Suprapubic skin (tissue), 4 donors: ENCODE data around the gene CDK5RAP2. TPM values are rescaled to one million over a fixed set of nuclear protein-coding genes. Genes with fewer than 3 reads are reported as not detected.

Experiments used
- DNase-seq, 2 donors: peaks; one replicate each; pipeline ENCODE4 v3.0.0-alpha.2; 2019; ENCODE audit warnings: low spot score in 2 of 2
- H3K27ac ChIP-seq: fragments of 200-600 bp; sonication (generic); one replicate; pipeline ENCODE4 v1.5.1; 2019
- H3K27me3 ChIP-seq: fragments of 200-600 bp; sonication (generic); one replicate; pipeline ENCODE4 v1.5.1; 2019
- H3K36me3 ChIP-seq: fragments of 200-600 bp; sonication (generic); one replicate; pipeline ENCODE4 v1.5.1; 2019
- H3K4me1 ChIP-seq: fragments of 200-600 bp; sonication (generic); one replicate; pipeline ENCODE4 v1.5.1; 2019
- H3K4me3 ChIP-seq: fragments of 200-600 bp; sonication (generic); one replicate; pipeline ENCODE4 v1.5.1; 2019; ENCODE audit warnings: mild to moderate bottlenecking
- H3K9me3 ChIP-seq: fragments of 200-600 bp; sonication (generic); one replicate; pipeline ENCODE4 v1.5.1; 2019
- CTCF ChIP-seq, 2 donors: fragments of 200-600 bp in 1 of 2; fragments of 450-650 bp in 1 of 2; sonication (generic) in 1 of 2; IDR thresholded peaks; one replicate each; pipeline ENCODE4 v1.5.1; 2016 to 2019; ENCODE audit warnings: antibody characterized with exemption in 2 of 2, mild to moderate bottlenecking in 1 of 2, moderate library complexity in 1 of 2
- EP300 ChIP-seq: sonication (generic); formaldehyde crosslinking; IDR thresholded peaks from one replicate; pipeline ENCODE4 v1.6.1; 2017; ENCODE audit warnings: antibody characterized with exemption
- POLR2A ChIP-seq, 2 donors: fragments of 450-650 bp; IDR thresholded peaks; one replicate each; pipeline ENCODE4 v1.6.1; 2017; ENCODE audit warnings: antibody characterized with exemption in 2 of 2, mild to moderate bottlenecking in 2 of 2, moderate library complexity in 2 of 2
- POLR2AphosphoS5 ChIP-seq, 3 donors: sonication (generic); formaldehyde crosslinking; IDR thresholded peaks; one replicate each; pipeline ENCODE4 v1.6.1; 2017; ENCODE audit warnings: antibody characterized with exemption in 3 of 3
- WGBS: methylation state at CpG from one replicate; pipeline ENCODE4 v1.1.5; 2018; 5-methylcytosine and 5-hydroxymethylcytosine counted together
- total RNA-seq, 4 donors: library from RNA; depleted of rRNA; stranded (reverse); fragments of >200 nt; gene quantifications; one replicate each; pipeline ENCODE4 v1.1.0, GENCODE V29; 2016

CDK5RAP2 gene
- total RNA-seq, 4 donors from 2014 or later = 60.1 to 105 (median 64.3) TPM

DNA sequence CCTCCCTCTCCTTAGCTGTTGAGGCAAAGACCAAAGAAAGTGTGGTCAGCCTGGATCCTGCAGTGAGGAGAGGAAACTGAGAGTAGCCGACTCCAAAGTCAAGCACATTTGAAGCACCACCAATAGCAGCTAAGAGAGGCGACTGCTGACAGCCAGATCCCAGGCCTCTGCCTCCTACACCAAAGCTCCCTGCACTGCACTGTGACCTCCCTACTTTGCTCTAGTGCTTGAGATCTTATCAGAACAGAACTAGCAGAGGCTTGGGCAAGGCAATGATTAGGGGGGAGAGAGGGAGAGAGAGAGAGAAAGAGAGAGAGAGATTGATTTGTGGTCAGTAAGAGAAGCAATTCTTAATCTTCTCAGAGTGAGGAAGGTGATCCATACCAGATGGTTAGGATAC is 216.3 kb downstream of the CDK5RAP2 start:
- TF ChIP-seq CTCF (IDR thresholded peaks at IDR 0.05) (no peak), POLR2A (IDR thresholded peaks at IDR 0.05) (no peak)
- H3K27me3 ChIP-seq = no peaks in the 10 kb centered on the region
- H3K36me3 ChIP-seq = no peaks in the 10 kb centered on the region
- 68% methylated on average over 2 of the region's 2 CpGs for WGBS
- H3K4me3 ChIP-seq = no peak overlapping the region
- no peak overlapping the region for H3K27ac ChIP-seq
- DNase-seq = no peak
- H3K9me3 ChIP-seq = no peaks in the 10 kb centered on the region
- no peaks in the 10 kb centered on the region for H3K4me1 ChIP-seq

DNA sequence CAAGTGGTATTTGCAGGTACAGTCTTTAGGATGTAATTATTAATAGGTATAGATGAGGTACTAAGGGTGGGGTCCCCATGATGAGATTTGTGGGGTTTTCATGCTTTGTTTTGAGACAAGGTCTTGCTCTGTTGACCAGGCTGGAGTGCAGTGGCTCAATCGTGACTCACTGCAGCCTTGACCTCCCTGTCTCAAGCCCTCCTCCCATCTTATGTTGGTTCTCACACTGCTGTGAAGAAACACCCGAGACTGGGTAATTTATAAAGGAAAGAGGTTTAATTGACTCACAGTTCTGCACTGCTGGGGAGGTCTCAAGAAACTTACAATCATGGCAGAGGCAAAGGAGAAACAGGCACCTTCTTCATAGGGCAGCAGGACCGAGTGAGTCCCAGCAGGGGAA is 217.5 kb downstream of the CDK5RAP2 start:
- no peak for TF ChIP-seq EP300
- TF ChIP-seq CTCF (IDR thresholded peaks at IDR 0.05) = no peak
- no peak for TF ChIP-seq POLR2A (IDR thresholded peaks at IDR 0.05)
- no peak for TF ChIP-seq POLR2AphosphoS5 (IDR thresholded peaks at IDR 0.05)
- Histone ChIP-seq H3K9me3 (no peaks in the 10 kb centered on the region), H3K27me3 (no peaks in the 10 kb centered on the region), H3K27ac (no peak overlapping the region), H3K36me3 (no peaks in the 10 kb centered on the region), H3K4me1 (no peaks in the 10 kb centered on the region), H3K4me3 (no peak overlapping the region)
- DNase-seq = no peak
- 78% methylated on average over 3 of the region's 3 CpGs for WGBS

DNA sequence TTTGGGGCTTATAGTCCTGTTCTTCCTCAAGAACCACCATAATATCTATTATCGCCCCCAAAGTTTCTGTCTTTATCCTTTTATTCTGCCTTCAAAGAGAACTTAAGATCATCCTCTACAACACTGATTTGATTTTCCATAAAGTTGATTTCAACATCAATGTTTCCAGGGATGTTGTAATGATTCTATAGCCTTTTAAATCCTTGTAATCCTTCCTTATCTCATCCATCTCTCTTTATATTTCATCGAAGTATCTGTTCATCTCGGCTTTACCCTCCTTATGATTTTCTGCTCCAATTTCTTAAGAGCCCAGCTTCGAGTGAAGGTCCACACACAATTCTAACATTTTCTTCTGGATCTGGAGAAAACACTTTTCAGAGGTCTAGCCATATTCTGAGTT is 218.4 kb downstream of the CDK5RAP2 start:
- Histone ChIP-seq H3K4me3 (no peak overlapping the region), H3K36me3 (no peaks in the 10 kb centered on the region), H3K4me1 (no peaks in the 10 kb centered on the region), H3K27ac (no peak overlapping the region), H3K9me3 (no peaks in the 10 kb centered on the region), H3K27me3 (no peaks in the 10 kb centered on the region)
- no peak for DNase-seq
- WGBS = 70% methylated on average over 4 of the region's 4 CpGs
- TF ChIP-seq POLR2AphosphoS5 (IDR thresholded peaks at IDR 0.05) (no peak), EP300 (no peak), CTCF (IDR thresholded peaks at IDR 0.05) (no peak), POLR2A (IDR thresholded peaks at IDR 0.05) (no peak)

GRCh38 chr9:120360510-120360909 is 219.5 kb downstream of the CDK5RAP2 start:
- no peaks in the 10 kb centered on the region for H3K36me3 ChIP-seq
- H3K4me1 ChIP-seq = no peaks in the 10 kb centered on the region
- H3K9me3 ChIP-seq = no peaks in the 10 kb centered on the region
- H3K27ac ChIP-seq = no peak overlapping the region
- TF ChIP-seq POLR2A (IDR thresholded peaks at IDR 0.05) (no peak), POLR2AphosphoS5 (IDR thresholded peaks at IDR 0.05) (no peak), CTCF (IDR thresholded peaks at IDR 0.05) (no peak), EP300 (no peak)
- no peak for DNase-seq
- no peak overlapping the region for H3K4me3 ChIP-seq
- H3K27me3 ChIP-seq = no peaks in the 10 kb centered on the region
- WGBS = 73% methylated on average over 4 of the region's 4 CpGs

DNA sequence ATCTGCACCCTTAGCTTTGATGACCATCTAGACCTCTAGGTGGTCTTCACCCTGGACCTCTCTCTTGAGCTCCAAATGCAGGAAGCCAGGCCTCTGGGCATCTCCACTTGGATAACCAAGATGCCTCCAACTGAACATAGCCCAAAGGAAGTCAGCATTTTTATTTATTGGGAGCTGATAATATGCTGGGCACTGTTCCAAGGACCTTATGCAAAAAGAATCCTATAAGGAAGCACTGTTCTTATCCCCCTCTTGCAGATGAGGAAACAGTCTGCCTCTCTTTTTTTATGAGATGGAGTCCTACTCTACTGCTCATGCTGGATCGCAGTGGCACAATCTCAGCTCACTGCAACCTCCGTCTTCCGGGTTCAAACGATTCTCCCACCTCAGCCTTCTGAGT is 219.9 kb downstream of the CDK5RAP2 start:
- no peaks in the 10 kb centered on the region for H3K36me3 ChIP-seq
- 42% methylated on average over 4 of the region's 4 CpGs for WGBS
- TF ChIP-seq CTCF (IDR thresholded peaks at IDR 0.05) (no peak), EP300 (no peak), POLR2AphosphoS5 (IDR thresholded peaks at IDR 0.05) (no peak), POLR2A (IDR thresholded peaks at IDR 0.05) (no peak)

More for the DNA sequence above, 219.9 kb downstream of the CDK5RAP2 start:
- Histone ChIP-seq H3K27ac (no peak overlapping the region), H3K9me3 (no peaks in the 10 kb centered on the region), H3K27me3 (no peaks in the 10 kb centered on the region), H3K4me1 (no peaks in the 10 kb centered on the region), H3K4me3 (no peak overlapping the region)
- no peak for DNase-seq
